Measurements from ENCODE around the gene TTC34. TPM values are rescaled to one million over a fixed set of nuclear protein-coding genes. Genes with fewer than 3 reads are reported as not detected.

The TTC34 gene
- total and polyA plus RNA-seq, 10 of the 15 experiments (the other 5 are each of a cell fraction or from before 2014, with no cell fraction given), result 0.03 to 0.49 (median 0.05) TPM; not detected in 2

- no peak for TF ChIP-seq ETV6 (conservative IDR thresholded peaks at IDR 0.05 in 1 of 2, IDR thresholded peaks at IDR 0.05 in 1 of 2; ENCODE audit: borderline replicate concordance in 1 of 2, low read depth in 1 of 2)
- TF ChIP-seq FOXK2 (IDR thresholded peaks at IDR 0.05), result no peak
- TF ChIP-seq HDAC6 (IDR thresholded peaks at IDR 0.05; ENCODE audit: unreplicated experiment), result no peak
- no peak for TF ChIP-seq CREM (IDR thresholded peaks at IDR 0.05; ENCODE audit: low read depth)
- TF ChIP-seq NR2F1 (conservative IDR thresholded peaks at IDR 0.05), result no peak
- no peak for TF ChIP-seq HSF1 (IDR thresholded peaks at IDR 0.05; ENCODE audit: low read depth, low read length)
Measured at GRCh38 chr1:2644591-2645101, 156.8 kb downstream of the TTC34 start (continued).

GRCh38 chr1:2644171-2644570, 157.3 kb downstream of the TTC34 start:
- 30% methylated on average over 14 of the region's 14 CpGs for WGBS (ENCODE audit: insufficient coverage, insufficient replicate concordance, low lambda C conversion rate, missing lambda C conversion rate)
- in situ Hi-C loops (cut with MboI), result no loop called here
- POLR2A ChIA-PET, result no interaction called here
- Histone ChIP-seq H3K4me2 (ENCODE audit: control insufficient read depth, insufficient read depth) (no peak overlapping the region), H3K9me3 (replicated peaks; ENCODE audit: control insufficient read depth, insufficient read depth, low read length) (peaks cover 5% of the 10 kb centered on the region; the same call in 2 of the 3 replicates), H3K4me1 (ENCODE audit: control insufficient read depth, insufficient read depth, low read length) (peaks cover 6% of the 10 kb centered on the region), H3K27me3 (replicated peaks in 1 of 2; ENCODE audit: control insufficient read depth in 2 of 2, insufficient read depth in 2 of 2, low read length in 1 of 2) (no peaks in the 10 kb centered on the region), H3K36me3 (ENCODE audit: control insufficient read depth in 2 of 2, insufficient read depth in 2 of 2, low read length in 1 of 2) (no peaks in the 10 kb centered on the region), H4K20me1 (ENCODE audit: control insufficient read depth, insufficient read depth) (no peaks in the 10 kb centered on the region), H3K9ac (ENCODE audit: control insufficient read depth, insufficient read depth, low read length) (no peak overlapping the region), H3K4me3 (no peak overlapping the region), H3K79me2 (ENCODE audit: control insufficient read depth, insufficient read depth, low read length) (peaks cover 4% of the 10 kb centered on the region), H2AFZ (ENCODE audit: control insufficient read depth, low read depth, low read length) (no peak overlapping the region), H3K27ac (ENCODE audit: control insufficient read depth, insufficient read depth) (no peak overlapping the region)
- ATAC-seq (no peak), DNase-seq (ENCODE audit: low read depth, low spot score) (no peak), FAIRE-seq (no peak)
- intact Hi-C loops (cut with micrococcal nuclease; ENCODE audit: unreplicated experiment), result no loop called here
- BruUV-seq (replicated peaks), result no TSS peak
- SMC1A ChIA-PET (ENCODE audit: uncharacterized antibody, unreplicated experiment), result interaction anchor here (0.7 kb wide), 1 partner anchor 58 kb away, joined by 3 read pairs; the partner anchor contains the start of gene PRXL2B
- RAD21 ChIA-PET (ENCODE audit: unreplicated experiment), result no interaction called here
- no peak for TF ChIP-seq DPF2 (IDR thresholded peaks at IDR 0.05)
- TF ChIP-seq FOXM1 (IDR thresholded peaks at IDR 0.05; ENCODE audit: low read depth, low read length), result no peak
- CTCF ChIA-PET, result interaction anchor here (1.0 kb wide), 1 partner anchor 88 kb away, joined by 3 read pairs; the partner anchor contains the start of gene TNFRSF14

Data from GM12878 (cell line).